Right lobe of liver (tissue), 6 donors: ENCODE measurements around the gene HIPK3. TPM values are rescaled to one million over a fixed set of nuclear protein-coding genes. Genes with fewer than 3 reads are reported as not detected.

Experiments
- ATAC-seq, 4 donors: fragments of 200-7000 bp; cut with Tn5 transposase; one replicate each; pipeline ENCODE4 v1.9.1; 2020; ENCODE audit warnings: mild to moderate bottlenecking in 4 of 4, moderate library complexity in 4 of 4
- DNase-seq, 3 donors: peaks; one replicate each; pipeline ENCODE4 v3.0.0-alpha.2; 2020
- H3K27ac ChIP-seq, 3 donors: fragments of 200-600 bp; one replicate each; pipeline ENCODE4 v1.8.0; 2022
- H3K27me3 ChIP-seq, 2 donors: fragments of 200-600 bp; one replicate each; pipeline ENCODE4 v1.8.0; 2022
- H3K36me3 ChIP-seq, 4 donors: fragments of 200-600 bp; sonication (generic) in 1 of 4; one replicate each; pipeline versions ENCODE4 v1.5.1 to v1.8.0; 2017 to 2022; ENCODE audit warnings: control low read depth in 1 of 4
- H3K4me1 ChIP-seq, 4 donors: fragments of 200-600 bp; sonication (generic) in 1 of 4; one replicate each; pipeline versions ENCODE4 v1.5.1 to v1.8.0; 2017 to 2022; ENCODE audit warnings: control low read depth in 1 of 4
- H3K4me3 ChIP-seq, 3 donors: fragments of 200-600 bp; one replicate each; pipeline ENCODE4 v1.8.0; 2022
- H3K9me3 ChIP-seq, 4 donors: fragments of 200-600 bp; sonication (generic) in 1 of 4; one replicate each; pipeline versions ENCODE4 v1.5.1 to v1.8.0; 2017 to 2022; ENCODE audit warnings: control low read depth in 1 of 4
- POLR2A ChIP-seq: fragments of 450-650 bp; IDR thresholded peaks from one replicate; pipeline ENCODE4 v1.6.1; 2017; ENCODE audit warnings: antibody characterized with exemption, mild to moderate bottlenecking
- WGBS: methylation state at CpG from one replicate; pipeline ENCODE4 v1.1.6; 2018; ENCODE audit warnings: low coverage, low lambda C conversion rate; ENCODE audit not compliant: insufficient coverage; ENCODE audit errors: missing lambda C conversion rate; 5-methylcytosine and 5-hydroxymethylcytosine counted together
- intact Hi-C, 2 donors: fragments of 100-400 bp; cut with DNase I; formaldehyde crosslinking; loops; one replicate each; pipeline versions ENCODE4 v1.11.2 to v1.14.1; 2022
- total RNA-seq, 6 experiments: library from RNA; depleted of rRNA in 2 of 6; stranded (reverse); fragments of >200 nt in 2 of 6; fragmentation: NEBNext Ultra II Directional in 3 of 6; extraction: Animal tissue kit (Norgen Biotek cat#: 25700) in 3 of 6; gene quantifications; one replicate each; pipeline versions ENCODE4 v1.1.0 to v1.2.4, GENCODE V29; 2016 to 2023
- TF ChIP-seq, protein P1 (sequence below), 4 donors: fragments of 200-600 bp in 3 of 4; fragments of 450-650 bp in 1 of 4; IDR thresholded peaks; one replicate each; pipeline versions ENCODE4 v1.5.1 to v1.8.0; 2016 to 2022; ENCODE audit warnings: antibody characterized with exemption in 4 of 4, mild to moderate bottlenecking in 2 of 4
- donor health status: DM: no; HTN: yes; CAD: no.
- donor health status: DM: no; HTN: no; CAD: no.
- donor health status: DM: no; HTN: no; CAD: no.
- donor health status: DM: no; HTN: yes; CAD: no.
- donor health status: DM: no; HTN: yes; CAD: no.

HIPK3 gene
- total RNA-seq, 6 experiments from 2014 or later: 33.3 to 56.4 (median 38.1) TPM

- Histone ChIP-seq H3K4me3 (no peak overlapping the region), H3K36me3 (no peaks in the 10 kb centered on the region), H3K9me3 (no peaks in the 10 kb centered on the region), H3K27me3 (no peaks in the 10 kb centered on the region), H3K4me1 (peaks cover 0 to 53% (median 15%) of the 10 kb centered on the region in 4 donors), H3K27ac (no peak overlapping the region)
- intact Hi-C loops: no loop called here
- DNase-seq (no peak), ATAC-seq (no peak)
- TF ChIP-seq, protein P1, sequence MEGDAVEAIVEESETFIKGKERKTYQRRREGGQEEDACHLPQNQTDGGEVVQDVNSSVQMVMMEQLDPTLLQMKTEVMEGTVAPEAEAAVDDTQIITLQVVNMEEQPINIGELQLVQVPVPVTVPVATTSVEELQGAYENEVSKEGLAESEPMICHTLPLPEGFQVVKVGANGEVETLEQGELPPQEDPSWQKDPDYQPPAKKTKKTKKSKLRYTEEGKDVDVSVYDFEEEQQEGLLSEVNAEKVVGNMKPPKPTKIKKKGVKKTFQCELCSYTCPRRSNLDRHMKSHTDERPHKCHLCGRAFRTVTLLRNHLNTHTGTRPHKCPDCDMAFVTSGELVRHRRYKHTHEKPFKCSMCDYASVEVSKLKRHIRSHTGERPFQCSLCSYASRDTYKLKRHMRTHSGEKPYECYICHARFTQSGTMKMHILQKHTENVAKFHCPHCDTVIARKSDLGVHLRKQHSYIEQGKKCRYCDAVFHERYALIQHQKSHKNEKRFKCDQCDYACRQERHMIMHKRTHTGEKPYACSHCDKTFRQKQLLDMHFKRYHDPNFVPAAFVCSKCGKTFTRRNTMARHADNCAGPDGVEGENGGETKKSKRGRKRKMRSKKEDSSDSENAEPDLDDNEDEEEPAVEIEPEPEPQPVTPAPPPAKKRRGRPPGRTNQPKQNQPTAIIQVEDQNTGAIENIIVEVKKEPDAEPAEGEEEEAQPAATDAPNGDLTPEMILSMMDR (IDR thresholded peaks at IDR 0.05): no peak
- no peak for TF ChIP-seq POLR2A
- WGBS: 95% methylated on average over 3 of the region's 3 CpGs
These were observed 13.9 kb downstream of the HIPK3 start for GRCh38 chr11:33271059-33271458.

DNA sequence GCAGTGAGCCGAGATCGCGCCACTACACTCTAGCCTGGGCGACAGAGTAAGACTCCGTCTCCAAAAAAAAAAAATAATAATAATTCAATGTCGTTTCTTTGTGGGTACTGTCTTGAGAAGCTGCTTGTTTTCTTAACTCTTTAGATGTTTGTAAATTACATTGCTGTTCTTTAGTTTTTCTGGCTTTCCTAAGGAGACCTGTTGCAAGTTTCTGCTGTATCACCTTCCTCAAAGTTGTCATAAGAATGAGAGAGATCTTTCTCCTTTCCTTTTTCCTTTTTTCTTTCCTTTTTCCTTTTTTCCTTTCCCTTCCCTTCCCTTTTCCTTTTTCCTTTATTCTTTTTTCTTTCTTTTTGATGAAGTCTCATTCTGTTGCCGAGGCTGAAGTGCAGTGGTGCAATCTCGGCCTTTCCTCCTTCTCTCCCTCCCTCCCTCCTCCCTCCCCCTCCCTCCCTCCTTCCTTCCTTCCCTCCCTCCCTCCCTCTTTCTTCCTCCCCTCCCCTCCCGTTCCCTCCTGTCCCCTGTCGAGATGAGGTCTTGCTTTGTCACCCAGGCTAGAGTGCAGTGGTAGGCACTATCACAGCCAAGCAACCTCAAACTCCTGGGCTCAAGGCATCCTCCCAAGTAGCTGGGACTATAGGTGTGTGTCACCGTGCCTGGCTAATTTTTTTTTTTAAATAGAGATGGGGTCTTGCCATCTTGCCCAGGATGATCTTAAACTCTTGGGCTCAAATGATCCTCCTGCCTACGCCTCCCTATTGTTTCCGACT lies 15.3 kb downstream of the HIPK3 start:
- Histone ChIP-seq H3K27ac (no peak overlapping the region), H3K36me3 (no peaks in the 10 kb centered on the region), H3K9me3 (no peaks in the 10 kb centered on the region), H3K4me1 (peaks cover 0 to 46% (median 11%) of the 10 kb centered on the region in 4 donors), H3K4me3 (no peak overlapping the region), H3K27me3 (no peaks in the 10 kb centered on the region)
- DNase-seq (no peak), ATAC-seq (peak in 1 of 4 donors; percentile 28)
- WGBS: 79% methylated on average over 12 of the region's 13 CpGs
- TF ChIP-seq, protein P1 (IDR thresholded peaks at IDR 0.05): no peak
- intact Hi-C loops: no loop called here

- H3K4me1 ChIP-seq: peaks cover 0 to 42% (median 11%) of the 10 kb centered on the region in 4 donors
- no peaks in the 10 kb centered on the region for H3K9me3 ChIP-seq
- no peaks in the 10 kb centered on the region for H3K27me3 ChIP-seq
- intact Hi-C loops: no loop called here
- no peaks in the 10 kb centered on the region for H3K36me3 ChIP-seq
- H3K27ac ChIP-seq: no peak overlapping the region
- DNase-seq: no peak
- H3K4me3 ChIP-seq: no peak overlapping the region
- no peak for ATAC-seq
- no peak for TF ChIP-seq POLR2A
- TF ChIP-seq, protein P1 (IDR thresholded peaks at IDR 0.05): no peak
These were observed 16.5 kb downstream of the HIPK3 start for GRCh38 chr11:33273656-33274055.

DNA sequence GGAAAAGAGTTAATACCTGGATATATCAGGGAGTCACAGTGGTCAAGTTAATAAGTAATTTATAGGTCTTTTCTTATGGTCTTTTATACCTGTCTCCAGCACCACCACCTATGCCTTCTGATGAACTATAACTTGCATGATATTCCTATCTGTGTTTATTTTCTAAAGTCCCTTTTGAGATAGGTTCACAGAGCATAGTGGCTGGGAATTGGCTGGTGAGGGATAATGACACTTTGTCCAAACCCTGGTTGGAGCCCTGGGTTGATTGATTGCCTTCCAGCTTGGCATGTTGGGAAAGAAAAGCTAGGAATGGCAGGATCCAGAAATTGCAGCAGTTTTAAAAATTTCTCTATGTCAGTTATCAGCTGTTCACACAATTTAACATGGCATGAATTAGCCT lies 23.2 kb downstream of the HIPK3 start:
- peak; percentile 50 to 76 (median 62) for ATAC-seq
- intact Hi-C loops: no loop called here
- TF ChIP-seq POLR2A: no peak
- TF ChIP-seq, protein P1 (IDR thresholded peaks at IDR 0.05): no peak
- H3K36me3 ChIP-seq: no peaks in the 10 kb centered on the region
- H3K4me1 ChIP-seq: peaks cover 0 to 15% (median 7%) of the 10 kb centered on the region in 4 donors
- no peaks in the 10 kb centered on the region for H3K9me3 ChIP-seq
- H3K27me3 ChIP-seq: no peaks in the 10 kb centered on the region
- no peak overlapping the region for H3K4me3 ChIP-seq
- H3K27ac ChIP-seq: no peak overlapping the region
- no peak for DNase-seq

GRCh38 chr11:33281758-33282157 lies 24.6 kb downstream of the HIPK3 start:
- intact Hi-C loops: no loop called here
- Histone ChIP-seq H3K27me3 (no peaks in the 10 kb centered on the region), H3K4me3 (no peak overlapping the region), H3K27ac (no peak overlapping the region), H3K4me1 (peaks cover 0 to 17% (median 4%) of the 10 kb centered on the region in 4 donors), H3K9me3 (no peaks in the 10 kb centered on the region), H3K36me3 (peaks cover 0 to 6% (median 1%) of the 10 kb centered on the region in 4 donors)
- ATAC-seq (no peak), DNase-seq (no peak)
- no peak for TF ChIP-seq POLR2A
- TF ChIP-seq, protein P1 (IDR thresholded peaks at IDR 0.05): no peak
